GM12865 (cell line): ENCODE measurements around the gene PEPD.

Experiments
- DNase-seq: peaks from one replicate; pipeline ENCODE4 v3.0.0; 2010; ENCODE audit warnings: low read depth
- H3K4me3 ChIP-seq: 2 replicates; pipeline ENCODE4 v1.5.1; 2011; ENCODE audit warnings: mild to moderate bottlenecking, low read depth, low read length, control low read depth
- TF ChIP-seq, protein P1 (sequence below): IDR thresholded peaks from 2 replicates; pipeline ENCODE4 v1.5.1; 2011; ENCODE audit warnings: low read length, control low read depth, low read depth, inconsistent platforms; ENCODE audit not compliant: insufficient read depth; ENCODE audit errors: missing control alignments

Gene PEPD

GRCh38 chr19:33355535-33355934, 166.1 kb downstream of the PEPD start:
- no peak overlapping the region for H3K4me3 ChIP-seq
- TF ChIP-seq, protein P1, sequence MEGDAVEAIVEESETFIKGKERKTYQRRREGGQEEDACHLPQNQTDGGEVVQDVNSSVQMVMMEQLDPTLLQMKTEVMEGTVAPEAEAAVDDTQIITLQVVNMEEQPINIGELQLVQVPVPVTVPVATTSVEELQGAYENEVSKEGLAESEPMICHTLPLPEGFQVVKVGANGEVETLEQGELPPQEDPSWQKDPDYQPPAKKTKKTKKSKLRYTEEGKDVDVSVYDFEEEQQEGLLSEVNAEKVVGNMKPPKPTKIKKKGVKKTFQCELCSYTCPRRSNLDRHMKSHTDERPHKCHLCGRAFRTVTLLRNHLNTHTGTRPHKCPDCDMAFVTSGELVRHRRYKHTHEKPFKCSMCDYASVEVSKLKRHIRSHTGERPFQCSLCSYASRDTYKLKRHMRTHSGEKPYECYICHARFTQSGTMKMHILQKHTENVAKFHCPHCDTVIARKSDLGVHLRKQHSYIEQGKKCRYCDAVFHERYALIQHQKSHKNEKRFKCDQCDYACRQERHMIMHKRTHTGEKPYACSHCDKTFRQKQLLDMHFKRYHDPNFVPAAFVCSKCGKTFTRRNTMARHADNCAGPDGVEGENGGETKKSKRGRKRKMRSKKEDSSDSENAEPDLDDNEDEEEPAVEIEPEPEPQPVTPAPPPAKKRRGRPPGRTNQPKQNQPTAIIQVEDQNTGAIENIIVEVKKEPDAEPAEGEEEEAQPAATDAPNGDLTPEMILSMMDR: no peak
- no peak for DNase-seq

- TF ChIP-seq, protein P1: no peak
- no peak for DNase-seq
Observed at GRCh38 chr19:33350538-33351309, 170.9 kb downstream of the PEPD start.

DNA sequence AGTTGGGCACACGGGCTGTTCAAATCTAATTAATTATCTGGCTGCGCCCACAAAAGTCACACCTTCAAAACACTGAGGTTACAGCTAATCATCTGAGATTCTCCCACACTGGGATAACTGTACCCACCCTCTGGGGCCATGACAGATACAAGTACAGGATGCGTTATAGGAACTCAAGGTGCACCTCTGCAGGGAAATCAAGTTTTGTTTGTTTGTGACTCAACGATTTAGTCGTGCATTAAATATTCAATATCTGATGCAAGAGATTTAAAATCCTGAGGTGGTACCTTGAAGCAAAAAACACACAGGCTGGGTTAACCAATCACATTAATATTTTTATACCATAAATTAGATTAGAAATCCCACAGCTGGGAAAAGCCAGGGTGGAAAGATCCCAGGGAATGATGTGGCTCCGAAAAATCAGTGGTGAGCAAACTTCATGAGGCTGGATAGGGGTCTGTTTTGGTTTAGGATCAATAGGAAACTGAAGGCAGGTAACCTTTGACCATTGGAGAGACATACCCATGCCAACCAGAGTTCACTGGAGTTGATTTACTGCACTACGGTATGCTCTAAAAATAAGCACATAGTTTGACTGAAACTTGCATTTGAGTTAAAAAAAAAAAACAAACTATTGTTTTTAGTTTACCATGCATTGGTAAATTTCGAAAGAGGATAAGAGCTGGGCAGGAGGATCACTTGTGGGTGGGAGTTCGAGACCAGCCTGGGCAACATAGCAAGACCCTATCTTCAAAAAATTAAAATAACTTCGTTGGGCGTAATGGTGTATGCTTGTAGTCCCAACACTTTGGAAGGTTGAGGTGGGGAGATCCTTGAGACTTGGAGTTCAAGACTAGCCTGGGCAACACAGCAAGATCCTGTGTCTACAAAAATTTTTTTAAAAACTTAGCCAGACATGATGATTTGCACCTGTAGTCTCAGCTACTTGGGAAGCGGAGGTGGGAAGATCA, 172.0 kb downstream of the PEPD start:
- TF ChIP-seq, protein P1: no peak
- DNase-seq: no peak
- no peak overlapping the region for H3K4me3 ChIP-seq

More at GRCh38 chr19:33350538-33351309, 170.9 kb downstream of the PEPD start:
- no peak overlapping the region for H3K4me3 ChIP-seq

- H3K4me3 ChIP-seq: no peak overlapping the region
- no peak for DNase-seq
- TF ChIP-seq, protein P1: no peak
Observed at GRCh38 chr19:33348301-33349010, 173.1 kb downstream of the PEPD start.

DNA sequence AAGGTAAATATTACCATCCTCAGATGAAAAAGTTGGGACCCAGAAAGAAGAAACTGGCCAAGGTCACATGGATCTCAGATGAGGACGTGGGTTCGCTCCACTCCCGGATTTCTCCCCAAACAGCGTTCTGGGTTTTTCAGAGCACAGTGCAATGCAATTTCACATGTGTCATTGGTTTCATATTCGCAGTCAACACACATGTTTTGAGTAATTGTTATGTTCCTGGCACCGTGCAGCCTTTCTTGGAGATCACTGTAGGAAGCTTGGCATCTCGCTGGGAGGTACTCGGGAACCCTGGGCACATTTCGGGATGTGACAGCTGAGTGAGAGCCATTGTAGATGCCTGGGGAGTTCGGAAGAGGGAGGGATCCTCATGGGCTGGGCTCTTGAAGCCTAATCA, 174.3 kb downstream of the PEPD start:
- H3K4me3 ChIP-seq: no peak overlapping the region
- TF ChIP-seq, protein P1: no peak
- no peak for DNase-seq

GRCh38 chr19:33346665-33347064, 174.9 kb downstream of the PEPD start:
- DNase-seq: no peak
- TF ChIP-seq, protein P1: no peak
- H3K4me3 ChIP-seq: no peak overlapping the region
